PC-3 (cell line): ENCODE measurements around the gene LMTK3. TPM values are rescaled to one million over a fixed set of nuclear protein-coding genes. Genes with fewer than 3 reads are reported as not detected.

ENCODE experiments used
- ATAC-seq: fragments of 200-7000 bp; cut with Tn5 transposase; 2 replicates; pipeline ENCODE4 v1.9.1; 2020; ENCODE audit warnings: mild to moderate bottlenecking, moderate library complexity
- BruUV-seq: library from RNA; stranded (reverse); fragments of 400-500 nt; replicated peaks from 2 replicates; lab custom pipeline; 2021; lab: Mats Ljungman, UMichigan
- CTCF ChIA-PET: fragments of 300-600 bp; sonication (Branson Sonifier 250); formaldehyde crosslinking; loops from one replicate; lab custom pipeline; 2022; ENCODE audit warnings: antibody characterized with exemption; lab: Charles Lee
- POLR2A ChIA-PET: fragments of 300-600 bp; sonication (Branson Sonifier 250); formaldehyde crosslinking; loops from one replicate; lab custom pipeline; 2022; ENCODE audit warnings: antibody characterized with exemption; ENCODE audit not compliant: unreplicated experiment; lab: Charles Lee
- DNase-seq: peaks from one replicate; pipeline ENCODE4 v3.0.0-alpha.2; 2015
- H2AFZ ChIP-seq: fragments of 300-600 bp; sonication (generic); 2 replicates; pipeline ENCODE4 v1.6.0; 2016; ENCODE audit warnings: antibody characterized with exemption, low read length
- H3F3A ChIP-seq: fragments of 300-600 bp; sonication (generic); one replicate; pipeline ENCODE4 v1.6.0; 2017; ENCODE audit warnings: antibody characterized with exemption, low read length, control low read depth, mild to moderate bottlenecking; ENCODE audit not compliant: unreplicated experiment
- H3K27ac ChIP-seq: fragments of 300-600 bp; sonication (generic); 2 replicates; pipeline ENCODE4 v1.5.1; 2016; ENCODE audit warnings: mild to moderate bottlenecking, low read length
- H3K27me3 ChIP-seq: fragments of 300-600 bp; sonication (generic); 2 replicates; pipeline ENCODE4 v1.6.1; 2016; ENCODE audit warnings: low read length, mixed read lengths
- H3K36me3 ChIP-seq: fragments of 300-600 bp; sonication (generic); 2 replicates; pipeline ENCODE4 v1.6.1; 2016; ENCODE audit warnings: low read depth, mixed run types, low read length, mixed read lengths
- H3K4me1 ChIP-seq: fragments of 300-600 bp; sonication (generic); 2 replicates; pipeline ENCODE4 v1.5.1; 2016; ENCODE audit warnings: low read length; ENCODE audit not compliant: insufficient read depth
- H3K4me2 ChIP-seq: fragments of 300-600 bp; sonication (generic); 2 replicates; pipeline ENCODE4 v1.6.0; 2016; ENCODE audit warnings: low read length
- H3K4me3 ChIP-seq: fragments of 300-600 bp; sonication (generic); 2 replicates; pipeline ENCODE4 v1.5.1; 2016; ENCODE audit warnings: mild to moderate bottlenecking, low read length, mixed read lengths
- H3K79me2 ChIP-seq: fragments of 300-600 bp; sonication (generic); 2 replicates; pipeline ENCODE4 v1.6.1; 2017; ENCODE audit warnings: low read length, mixed read lengths
- H3K9ac ChIP-seq: fragments of 300-600 bp; sonication (generic); 2 replicates; pipeline ENCODE4 v1.6.0; 2016; ENCODE audit warnings: mild to moderate bottlenecking, low read length
- H3K9me2 ChIP-seq: fragments of 300-600 bp; sonication (generic); replicated peaks from 2 replicates; pipeline ENCODE4 v1.6.1; 2016; ENCODE audit warnings: mixed run types, low read length, mixed read lengths
- H3K9me3 ChIP-seq: fragments of 300-600 bp; sonication (generic); 2 replicates; pipeline ENCODE4 v1.6.1; 2016; ENCODE audit warnings: low read length, mixed read lengths
- H4K20me1 ChIP-seq: fragments of 300-600 bp; sonication (generic); 2 replicates; pipeline ENCODE4 v1.6.1; 2016; ENCODE audit warnings: low read length, mixed read lengths
- EZH2 ChIP-seq: fragments of 300-600 bp; sonication (generic); IDR thresholded peaks from one replicate; pipeline ENCODE4 v1.6.1; 2017; ENCODE audit warnings: antibody characterized with exemption, mild to moderate bottlenecking, low read length; ENCODE audit not compliant: unreplicated experiment
- EZH2phosphoT487 ChIP-seq: fragments of 300-600 bp; sonication (generic); IDR thresholded peaks from 2 replicates; pipeline ENCODE4 v1.6.1; 2018; ENCODE audit warnings: mild to moderate bottlenecking, antibody characterized with exemption, low read length, borderline replicate concordance
- intact Hi-C: fragments of 100-400 bp; cut with micrococcal nuclease; formaldehyde crosslinking; loops from 2 replicates; pipeline ENCODE4 v1.9.0; 2023
- total RNA-seq: library from RNA; depleted of rRNA; stranded (reverse); fragments of >200 nt; gene quantifications from 2 replicates; pipeline ENCODE4 v1.2.3, GENCODE V29; 2014
- TF ChIP-seq, protein P1 (sequence below): fragments of 300-600 bp; sonication (generic); conservative IDR thresholded peaks from 2 replicates; pipeline ENCODE4 v1.5.1; 2017; ENCODE audit warnings: antibody characterized with exemption, low read depth, mild to moderate bottlenecking, low read length

LMTK3 gene
- total RNA-seq, 1 experiment from 2014 or later = 4.8 TPM

DNA sequence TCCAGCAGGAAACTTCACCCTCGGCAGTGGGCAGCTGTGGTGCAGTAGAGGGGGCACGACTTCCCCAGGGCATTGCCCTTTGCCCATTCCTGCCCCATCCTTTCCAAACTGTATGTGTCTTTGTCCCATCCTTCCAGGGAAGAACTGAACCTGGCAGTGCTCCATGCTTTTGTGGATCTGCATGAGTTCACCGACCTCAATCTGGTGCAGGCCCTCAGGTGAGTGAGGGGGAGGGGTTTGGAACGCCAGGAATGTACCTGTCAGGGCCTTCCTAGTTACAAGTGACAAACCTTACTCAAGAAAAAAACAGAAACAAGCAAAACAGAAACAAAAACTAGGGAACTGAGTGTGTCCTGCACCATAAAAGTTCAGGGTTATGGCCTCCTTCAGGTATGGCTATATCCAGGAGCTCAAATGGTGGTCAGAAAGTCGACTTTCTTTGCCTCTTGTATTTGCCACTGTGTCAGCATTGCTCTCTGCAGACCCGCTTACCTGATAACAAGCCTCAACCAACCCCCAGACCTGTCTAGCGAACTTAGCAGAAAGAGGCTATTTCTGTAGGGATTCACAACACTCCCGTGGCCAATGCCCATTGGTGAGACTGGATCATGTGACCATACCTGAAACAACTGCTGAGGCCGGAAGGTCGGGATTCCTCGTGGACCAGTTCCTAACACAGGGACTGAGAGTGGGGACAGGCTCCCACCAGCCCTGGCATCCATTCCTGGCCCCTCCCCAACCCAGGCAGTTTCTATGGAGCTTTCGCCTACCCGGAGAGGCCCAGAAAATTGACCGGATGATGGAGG, 38.3 kb downstream of the LMTK3 start:
- TF ChIP-seq, protein P1, sequence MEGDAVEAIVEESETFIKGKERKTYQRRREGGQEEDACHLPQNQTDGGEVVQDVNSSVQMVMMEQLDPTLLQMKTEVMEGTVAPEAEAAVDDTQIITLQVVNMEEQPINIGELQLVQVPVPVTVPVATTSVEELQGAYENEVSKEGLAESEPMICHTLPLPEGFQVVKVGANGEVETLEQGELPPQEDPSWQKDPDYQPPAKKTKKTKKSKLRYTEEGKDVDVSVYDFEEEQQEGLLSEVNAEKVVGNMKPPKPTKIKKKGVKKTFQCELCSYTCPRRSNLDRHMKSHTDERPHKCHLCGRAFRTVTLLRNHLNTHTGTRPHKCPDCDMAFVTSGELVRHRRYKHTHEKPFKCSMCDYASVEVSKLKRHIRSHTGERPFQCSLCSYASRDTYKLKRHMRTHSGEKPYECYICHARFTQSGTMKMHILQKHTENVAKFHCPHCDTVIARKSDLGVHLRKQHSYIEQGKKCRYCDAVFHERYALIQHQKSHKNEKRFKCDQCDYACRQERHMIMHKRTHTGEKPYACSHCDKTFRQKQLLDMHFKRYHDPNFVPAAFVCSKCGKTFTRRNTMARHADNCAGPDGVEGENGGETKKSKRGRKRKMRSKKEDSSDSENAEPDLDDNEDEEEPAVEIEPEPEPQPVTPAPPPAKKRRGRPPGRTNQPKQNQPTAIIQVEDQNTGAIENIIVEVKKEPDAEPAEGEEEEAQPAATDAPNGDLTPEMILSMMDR = no peak
- TF ChIP-seq EZH2phosphoT487 = no peak
- no peak for TF ChIP-seq EZH2

DNA sequence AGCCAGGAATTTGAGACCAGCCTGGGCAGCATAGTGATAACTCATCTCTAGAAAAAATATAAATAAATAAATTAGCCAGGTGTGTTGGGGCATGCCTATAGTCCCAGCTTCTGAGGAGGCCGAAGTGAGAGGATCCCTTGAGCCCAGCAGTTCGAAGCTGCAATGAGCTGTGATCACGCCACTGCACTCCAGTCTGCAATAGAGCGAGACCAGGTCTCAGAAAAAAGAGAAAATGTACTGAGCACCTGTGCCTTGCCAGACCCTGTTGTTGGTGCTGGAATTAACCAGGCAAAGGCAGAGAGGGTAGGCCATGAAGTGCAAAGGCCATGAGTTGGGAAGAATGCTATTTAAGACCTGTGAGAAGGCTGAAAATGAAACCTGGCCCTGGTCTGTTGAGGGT, 39.8 kb downstream of the LMTK3 start:
- H3K4me2 ChIP-seq = no peak overlapping the region
- H3K4me3 ChIP-seq = no peak overlapping the region
- ChIA-PET CTCF (no interaction called here), POLR2A (no interaction called here)
- H3K9me2 ChIP-seq = no peaks in the 10 kb centered on the region
- intact Hi-C loops = no loop called here
- no peak overlapping the region for H3K27ac ChIP-seq
- H3F3A ChIP-seq = no peaks in the 10 kb centered on the region
- TF ChIP-seq, protein P1 = no peak
- TF ChIP-seq EZH2phosphoT487 (no peak), EZH2 (no peak)
- no TSS peak for BruUV-seq
- no peak overlapping the region for H2AFZ ChIP-seq
- H3K9ac ChIP-seq = no peak overlapping the region
- peaks cover 28% of the 10 kb centered on the region for H3K36me3 ChIP-seq
- H3K4me1 ChIP-seq = no peaks in the 10 kb centered on the region
- H4K20me1 ChIP-seq = peaks cover 12% of the 10 kb centered on the region
- peaks cover 14% of the 10 kb centered on the region for H3K79me2 ChIP-seq
- no peak for DNase-seq
- no peaks in the 10 kb centered on the region for H3K27me3 ChIP-seq
- ATAC-seq = no peak
- H3K9me3 ChIP-seq = no peaks in the 10 kb centered on the region

More for the DNA sequence above, 38.3 kb downstream of the LMTK3 start:
- H3K27ac ChIP-seq = no peak overlapping the region
- H3K4me2 ChIP-seq = no peak overlapping the region
- H4K20me1 ChIP-seq = peaks cover 12% of the 10 kb centered on the region
- CTCF ChIA-PET = no interaction called here
- intact Hi-C loops = no loop called here
- DNase-seq (peak; percentile 16), ATAC-seq (no peak)
- no peaks in the 10 kb centered on the region for H3K9me2 ChIP-seq
- no peak overlapping the region for H3K4me3 ChIP-seq
- no peaks in the 10 kb centered on the region for H3K27me3 ChIP-seq
- peaks cover 28% of the 10 kb centered on the region for H3K36me3 ChIP-seq
- no TSS peak for BruUV-seq
- no peaks in the 10 kb centered on the region for H3K9me3 ChIP-seq
- no peaks in the 10 kb centered on the region for H3K4me1 ChIP-seq
- H2AFZ ChIP-seq = no peak overlapping the region
- no peak overlapping the region for H3K9ac ChIP-seq
- H3K79me2 ChIP-seq = peaks cover 14% of the 10 kb centered on the region
- H3F3A ChIP-seq = no peaks in the 10 kb centered on the region
- POLR2A ChIA-PET = no interaction called here

DNA sequence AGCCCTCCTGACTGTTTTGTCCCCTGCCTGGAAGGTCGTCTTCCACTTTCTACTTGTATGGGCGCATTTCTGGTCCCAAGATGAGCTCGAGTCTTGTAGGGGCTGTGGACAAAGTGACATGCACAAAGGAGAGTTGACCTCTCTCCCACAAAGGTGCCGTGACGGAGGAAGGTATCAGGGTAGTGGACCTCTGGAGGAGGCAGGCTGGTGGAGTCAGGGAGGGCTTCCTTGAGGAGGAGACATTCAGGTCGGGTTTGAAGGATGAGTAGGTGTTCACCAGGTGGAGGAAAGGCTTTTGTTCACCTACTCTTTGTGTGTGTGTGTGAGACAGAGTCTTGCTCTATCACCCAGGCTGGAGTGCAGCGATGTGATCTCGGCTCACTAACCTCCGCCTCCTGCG, 40.8 kb downstream of the LMTK3 start:
- Histone ChIP-seq H3K4me1 (peaks cover 4% of the 10 kb centered on the region; the same call in 1 of the 2 replicates), H3K4me3 (0 out of 2 replicates have a peak overlapping the region, but pooled peaks have one; percentile 81), H3F3A (no peaks in the 10 kb centered on the region), H3K9ac (no peak overlapping the region), H3K79me2 (peaks cover 14% of the 10 kb centered on the region), H3K36me3 (peaks cover 28% of the 10 kb centered on the region), H3K9me3 (no peaks in the 10 kb centered on the region), H3K4me2 (peak overlapping the region; percentile 95), H2AFZ (no peak overlapping the region), H4K20me1 (peaks cover 12% of the 10 kb centered on the region), H3K9me2 (no peaks in the 10 kb centered on the region), H3K27me3 (no peaks in the 10 kb centered on the region), H3K27ac (no peak overlapping the region)
- no TSS peak for BruUV-seq
- ATAC-seq = no peak
- DNase-seq = no peak
- ChIA-PET POLR2A (no interaction called here), CTCF (no interaction called here)
- TF ChIP-seq, protein P1 = no peak
- TF ChIP-seq EZH2 = no peak
- TF ChIP-seq EZH2phosphoT487 = no peak
- intact Hi-C loops = no loop called here
